HG02943 (cell line): ENCODE data around the gene NR1H3.
"Not testable (repeated sequence)": the region's sequence is repeated elsewhere in the genome, so short reads cannot be mapped to it uniquely, and the experiment has no call there.

Experiments used
- ATAC-seq: cut with Tn5 transposase; IDR thresholded peaks from one replicate; pipeline ENCODE4 v1.9.1; 2021; ENCODE audit warnings: mild to moderate bottlenecking, low read depth, moderate library complexity; ENCODE audit not compliant: unreplicated experiment

NR1H3 gene

GRCh38 chr11:47257517-47258316 lies at the start of gene NR1H3:
NR1H3 (plus strand) TSS chr11:47257996; CDS start chr11:47259217, 1,221 bp downstream.
- ATAC-seq: no peak

GRCh38 chr11:47208008-47208552 lies 49.7 kb upstream of the NR1H3 start:
- not testable (repeated sequence) for ATAC-seq

GRCh38 chr11:47208628-47209027 lies 49.2 kb upstream of the NR1H3 start:
- no peak for ATAC-seq

GRCh38 chr11:47212938-47213337 lies 44.9 kb upstream of the NR1H3 start:
- ATAC-seq: no peak

- peak; percentile 38 for ATAC-seq
These were observed 43.7 kb upstream of the NR1H3 start for GRCh38 chr11:47213950-47214565.

GRCh38 chr11:47215366-47215910 lies 42.4 kb upstream of the NR1H3 start:
- no peak for ATAC-seq

GRCh38 chr11:47216121-47216798 lies 41.5 kb upstream of the NR1H3 start:
- ATAC-seq: no peak

GRCh38 chr11:47220401-47220821 lies 37.4 kb upstream of the NR1H3 start:
- no peak for ATAC-seq

- ATAC-seq: no peak
These were observed 35.1 kb upstream of the NR1H3 start for GRCh38 chr11:47222696-47223095.

- ATAC-seq: peak; percentile 88
These were observed 32.0 kb upstream of the NR1H3 start for GRCh38 chr11:47225552-47226400.

- ATAC-seq: no peak
These were observed 28.6 kb upstream of the NR1H3 start for GRCh38 chr11:47229161-47229560.

- ATAC-seq: no peak
These were observed 24.7 kb upstream of the NR1H3 start for GRCh38 chr11:47233051-47233450.

GRCh38 chr11:47233989-47234668 lies 23.7 kb upstream of the NR1H3 start:
- no peak for ATAC-seq

- ATAC-seq: no peak
These were observed 23.1 kb upstream of the NR1H3 start for GRCh38 chr11:47234669-47235100.

GRCh38 chr11:47235163-47235562 lies 22.6 kb upstream of the NR1H3 start:
- no peak for ATAC-seq

GRCh38 chr11:47236482-47236881 lies 21.3 kb upstream of the NR1H3 start:
- no peak for ATAC-seq

- ATAC-seq: no peak
These were observed 17.9 kb upstream of the NR1H3 start for GRCh38 chr11:47239852-47240251.

GRCh38 chr11:47241841-47242301 lies 15.9 kb upstream of the NR1H3 start:
- ATAC-seq: no peak

- ATAC-seq: no peak
These were observed 15.1 kb upstream of the NR1H3 start for GRCh38 chr11:47242596-47243192.
